GM23248 (cell line): Measurements from ENCODE around the gene BIRC7. TPM values are rescaled to one million over a fixed set of nuclear protein-coding genes. Genes with fewer than 3 reads are reported as not detected.

Experiments
- DNase-seq: peaks from one replicate; pipeline ENCODE4 v3.0.0-alpha.2; 2015
- H2AFZ ChIP-seq: fragments of 200-600 bp; sonication (generic); 2 replicates; pipeline ENCODE4 v1.6.1; 2016; ENCODE audit warnings: antibody characterized with exemption
- H3F3A ChIP-seq: fragments of 200-600 bp; sonication (generic); 2 replicates; pipeline ENCODE4 v1.6.1; 2016; ENCODE audit warnings: mild to moderate bottlenecking, antibody characterized with exemption, mixed run types; ENCODE audit not compliant: insufficient read depth
- H3K27ac ChIP-seq: fragments of 200-600 bp; sonication (generic); 2 replicates; pipeline ENCODE4 v1.5.1; 2016; ENCODE audit warnings: mild to moderate bottlenecking
- H3K27me3 ChIP-seq: fragments of 200-600 bp; sonication (generic); replicated peaks from 2 replicates; pipeline ENCODE4 v1.6.1; 2016; ENCODE audit warnings: mild to moderate bottlenecking; ENCODE audit not compliant: insufficient read depth
- H3K36me3 ChIP-seq: fragments of 200-600 bp; sonication (generic); 2 replicates; pipeline ENCODE4 v1.6.1; 2016; ENCODE audit warnings: low read depth, mild to moderate bottlenecking
- H3K4me1 ChIP-seq: fragments of 200-600 bp; sonication (generic); 2 replicates; pipeline ENCODE4 v1.6.1; 2016; ENCODE audit warnings: mild to moderate bottlenecking; ENCODE audit not compliant: insufficient read depth
- H3K4me2 ChIP-seq: fragments of 200-600 bp; sonication (generic); one replicate; pipeline ENCODE4 v1.6.1; 2016; ENCODE audit warnings: mild to moderate bottlenecking; ENCODE audit not compliant: unreplicated experiment
- H3K4me3 ChIP-seq: fragments of 200-600 bp; sonication (generic); 2 replicates; pipeline ENCODE4 v1.5.1; 2016; ENCODE audit warnings: mild to moderate bottlenecking
- H3K79me2 ChIP-seq: fragments of 200-600 bp; sonication (generic); 2 replicates; pipeline ENCODE4 v1.6.1; 2016; ENCODE audit warnings: mild to moderate bottlenecking; ENCODE audit not compliant: insufficient read depth
- H3K9ac ChIP-seq: fragments of 200-600 bp; sonication (generic); 2 replicates; pipeline ENCODE4 v1.6.1; 2016; ENCODE audit warnings: mild to moderate bottlenecking
- H3K9me2 ChIP-seq: fragments of 200-600 bp; sonication (generic); 2 replicates; pipeline ENCODE4 v1.6.1; 2016; ENCODE audit warnings: mixed run types, mild to moderate bottlenecking, moderate library complexity; ENCODE audit not compliant: insufficient read depth
- H3K9me3 ChIP-seq: fragments of 200-600 bp; sonication (generic); one replicate; pipeline ENCODE4 v1.6.1; 2017; ENCODE audit warnings: low read depth
- H4K20me1 ChIP-seq: fragments of 200-600 bp; sonication (generic); 2 replicates; pipeline ENCODE4 v1.6.0; 2016; ENCODE audit not compliant: insufficient read depth
- EZH2 ChIP-seq: fragments of 200-600 bp; sonication (generic); IDR thresholded peaks from 2 replicates; pipeline ENCODE4 v1.6.1; 2018; ENCODE audit warnings: antibody characterized with exemption, mild to moderate bottlenecking; ENCODE audit not compliant: insufficient read depth, poor library complexity, severe bottlenecking
- EZH2phosphoT487 ChIP-seq: fragments of 200-600 bp; sonication (generic); IDR thresholded peaks from 2 replicates; pipeline ENCODE4 v1.6.1; 2018; ENCODE audit warnings: antibody characterized with exemption, moderate library complexity, mild to moderate bottlenecking, low read depth; ENCODE audit not compliant: insufficient read depth
- WGBS, 2 experiments: methylation state at CpG; one replicate each; pipeline ENCODE4 v1.1.6; 2015 to 2017; ENCODE audit warnings: low lambda C conversion rate in 2 of 2, low coverage in 1 of 2; ENCODE audit errors: missing lambda C conversion rate in 2 of 2; 5-methylcytosine and 5-hydroxymethylcytosine counted together
- in situ Hi-C: fragments of 300-500 bp; cut with MboI; formaldehyde crosslinking; loops from 2 replicates; pipeline ENCODE4 v1.15.0; 2020
- polyA plus RNA-seq: library from polyadenylated mRNA; unstranded; fragments of >200 nt; fragmentation: Nextera tagmentation; extraction: Ambion mirVana; gene quantifications from 2 replicates; pipeline ENCODE4 v1.2.1, GENCODE V29; 2016
- total RNA-seq: library from RNA; depleted of rRNA; stranded (reverse); fragments of >200 nt; shearing (Covaris generic); gene quantifications from 2 replicates; pipeline ENCODE4 v1.2.3, GENCODE V29; 2014

The BIRC7 gene
- total and polyA plus RNA-seq, 2 experiments from 2014 or later = not detected

DNA sequence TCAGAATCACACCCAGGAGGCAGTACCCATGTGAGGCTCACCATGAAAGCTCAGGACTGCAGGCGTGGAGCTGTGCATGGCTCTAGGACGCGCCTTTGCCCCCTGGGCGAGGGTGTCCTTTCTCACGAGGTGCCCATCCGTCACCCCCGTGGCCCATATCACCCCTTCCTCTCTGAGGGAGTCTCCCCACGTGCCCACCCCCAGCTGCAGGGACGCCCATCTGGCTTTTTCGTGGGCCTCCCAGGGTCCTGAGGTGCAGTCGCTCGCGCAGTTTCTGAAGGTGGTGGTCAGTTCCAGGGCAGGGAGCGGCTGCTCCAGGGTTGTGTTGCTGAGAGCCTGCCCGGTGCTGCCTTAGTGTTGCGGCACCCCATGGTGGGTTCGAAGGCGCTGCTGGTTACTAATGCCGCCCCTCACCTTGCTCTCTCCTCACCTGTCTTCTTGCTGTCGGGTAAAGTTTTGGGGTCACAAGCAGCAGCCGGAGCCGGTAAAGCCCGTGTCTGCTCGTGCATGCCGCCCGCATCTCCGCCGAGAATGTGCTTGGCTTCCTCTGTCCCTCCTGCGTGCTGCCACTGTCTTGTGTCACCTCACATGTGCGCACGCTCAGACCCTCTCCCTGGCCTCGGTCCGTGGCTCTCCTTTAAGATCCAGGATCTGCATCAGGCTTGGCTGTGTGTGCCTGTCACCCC is 47.8 kb downstream of the BIRC7 start:
- DNase-seq = no peak
- no peaks in the 10 kb centered on the region for H3K9me2 ChIP-seq
- H3K4me1 ChIP-seq = no peaks in the 10 kb centered on the region
- WGBS, 2 experiments = 92 to 93% methylated on average over 31 to 33 of the region's 33 CpGs
- no peak overlapping the region for H2AFZ ChIP-seq
- no peak for TF ChIP-seq EZH2phosphoT487
- no peak for TF ChIP-seq EZH2
- no peaks in the 10 kb centered on the region for H3K9me3 ChIP-seq
- no peak overlapping the region for H3K27ac ChIP-seq
- no peak overlapping the region for H3K9ac ChIP-seq
- in situ Hi-C loops = no loop called here
- no peak overlapping the region for H3K4me2 ChIP-seq
- peaks cover 32% of the 10 kb centered on the region for H3K79me2 ChIP-seq
- H4K20me1 ChIP-seq = no peaks in the 10 kb centered on the region
- peaks cover 25% of the 10 kb centered on the region; the same call in 1 of the 2 replicates for H3K36me3 ChIP-seq
- H3F3A ChIP-seq = no peaks in the 10 kb centered on the region
- no peak overlapping the region for H3K4me3 ChIP-seq
- no peaks in the 10 kb centered on the region for H3K27me3 ChIP-seq

- H3K79me2 ChIP-seq = peaks cover 27% of the 10 kb centered on the region
- no peaks in the 10 kb centered on the region for H4K20me1 ChIP-seq
- WGBS, 2 experiments = 80 to 84% methylated on average over 14 of the region's 14 CpGs
- DNase-seq = no peak
- H3K9me3 ChIP-seq = no peaks in the 10 kb centered on the region
- no peak overlapping the region for H3K4me2 ChIP-seq
- no peak overlapping the region for H3K4me3 ChIP-seq
- H3K9me2 ChIP-seq = no peaks in the 10 kb centered on the region
- TF ChIP-seq EZH2 (no peak), EZH2phosphoT487 (no peak)
- H3K36me3 ChIP-seq = peaks cover 20% of the 10 kb centered on the region; the same call in 1 of the 2 replicates
- H2AFZ ChIP-seq = no peak overlapping the region
- in situ Hi-C loops = no loop called here
- H3K9ac ChIP-seq = no peak overlapping the region
- no peak overlapping the region for H3K27ac ChIP-seq
- no peaks in the 10 kb centered on the region for H3F3A ChIP-seq
- no peaks in the 10 kb centered on the region for H3K27me3 ChIP-seq
- no peaks in the 10 kb centered on the region for H3K4me1 ChIP-seq
Observed at GRCh38 chr20:63284083-63284440, 48.4 kb downstream of the BIRC7 start.

DNA sequence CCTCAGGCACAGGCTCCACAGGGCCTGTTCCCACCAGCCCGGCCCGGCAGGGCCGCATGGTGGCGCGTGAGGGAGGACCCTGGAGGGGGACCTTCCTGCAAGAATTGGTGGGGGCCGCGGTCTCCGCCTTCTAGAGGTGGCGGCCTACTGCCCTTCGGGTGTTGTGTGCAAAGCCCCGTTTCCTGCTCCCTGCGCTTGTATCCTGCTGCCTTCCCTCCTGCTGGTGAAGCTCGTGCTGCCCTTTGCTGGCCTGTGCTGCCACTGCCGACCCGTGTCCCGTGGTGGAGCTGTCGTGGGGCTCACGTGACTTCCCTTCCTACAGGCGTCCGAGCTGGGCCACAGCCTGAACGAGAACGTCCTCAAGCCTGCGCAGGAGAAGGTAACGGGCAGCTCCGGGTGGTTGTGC is 48.8 kb downstream of the BIRC7 start:
- no peak overlapping the region for H3K4me3 ChIP-seq
- H2AFZ ChIP-seq = no peak overlapping the region
- no peak overlapping the region for H3K27ac ChIP-seq
- no peaks in the 10 kb centered on the region for H3K4me1 ChIP-seq
- TF ChIP-seq EZH2 (no peak), EZH2phosphoT487 (no peak)
- no peak for DNase-seq
- H3F3A ChIP-seq = no peaks in the 10 kb centered on the region
- in situ Hi-C loops = no loop called here
- H3K27me3 ChIP-seq = no peaks in the 10 kb centered on the region
- peaks cover 15% of the 10 kb centered on the region; the same call in 1 of the 2 replicates for H3K36me3 ChIP-seq
- WGBS, 2 experiments = 91 to 93% methylated on average over 25 of the region's 25 CpGs
- no peaks in the 10 kb centered on the region for H3K9me2 ChIP-seq
- H3K9me3 ChIP-seq = no peaks in the 10 kb centered on the region
- no peaks in the 10 kb centered on the region for H4K20me1 ChIP-seq
- H3K79me2 ChIP-seq = peaks cover 22% of the 10 kb centered on the region
- H3K4me2 ChIP-seq = no peak overlapping the region
- H3K9ac ChIP-seq = no peak overlapping the region

GRCh38 chr20:63284981-63285524 is 49.3 kb downstream of the BIRC7 start:
- in situ Hi-C loops = no loop called here
- WGBS, 2 experiments = 87 to 89% methylated on average over 11 to 12 of the region's 13 CpGs
- H3K9me3 ChIP-seq = no peaks in the 10 kb centered on the region
- no peak overlapping the region for H3K4me2 ChIP-seq
- peaks cover 17% of the 10 kb centered on the region for H3K79me2 ChIP-seq
- no peaks in the 10 kb centered on the region for H4K20me1 ChIP-seq
- H3K27ac ChIP-seq = no peak overlapping the region
- H3K4me1 ChIP-seq = no peaks in the 10 kb centered on the region
- TF ChIP-seq EZH2phosphoT487 (no peak), EZH2 (no peak)
- no peaks in the 10 kb centered on the region for H3F3A ChIP-seq
- H3K4me3 ChIP-seq = no peak overlapping the region
- H2AFZ ChIP-seq = no peak overlapping the region
- no peaks in the 10 kb centered on the region for H3K27me3 ChIP-seq
- H3K9me2 ChIP-seq = no peaks in the 10 kb centered on the region
- no peak overlapping the region for H3K9ac ChIP-seq
- DNase-seq = no peak
- H3K36me3 ChIP-seq = peaks cover 10% of the 10 kb centered on the region; the same call in 1 of the 2 replicates
